ENCODE measurements around the gene ADAR.

DNA sequence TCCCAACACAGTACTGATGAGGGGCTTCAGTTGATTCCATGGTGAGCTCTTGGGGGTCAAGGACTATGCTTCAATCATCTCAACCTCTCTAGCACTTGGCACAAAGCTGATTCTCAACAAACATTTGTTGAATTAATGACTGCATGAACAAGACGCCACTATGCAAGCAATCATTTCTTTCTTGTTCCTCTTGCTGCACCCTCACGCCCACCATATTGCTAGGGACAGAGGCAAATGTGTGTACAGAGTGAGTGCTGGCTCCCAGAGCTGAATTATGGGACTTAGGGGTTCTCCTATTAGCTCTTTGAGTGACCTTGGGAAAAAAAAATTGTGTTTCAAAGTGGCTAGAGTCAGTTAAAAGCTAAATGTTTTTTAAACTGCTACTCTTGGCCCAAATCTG lies 2.5 kb downstream of the ADAR start:
- TF ChIP-seq, protein P1, sequence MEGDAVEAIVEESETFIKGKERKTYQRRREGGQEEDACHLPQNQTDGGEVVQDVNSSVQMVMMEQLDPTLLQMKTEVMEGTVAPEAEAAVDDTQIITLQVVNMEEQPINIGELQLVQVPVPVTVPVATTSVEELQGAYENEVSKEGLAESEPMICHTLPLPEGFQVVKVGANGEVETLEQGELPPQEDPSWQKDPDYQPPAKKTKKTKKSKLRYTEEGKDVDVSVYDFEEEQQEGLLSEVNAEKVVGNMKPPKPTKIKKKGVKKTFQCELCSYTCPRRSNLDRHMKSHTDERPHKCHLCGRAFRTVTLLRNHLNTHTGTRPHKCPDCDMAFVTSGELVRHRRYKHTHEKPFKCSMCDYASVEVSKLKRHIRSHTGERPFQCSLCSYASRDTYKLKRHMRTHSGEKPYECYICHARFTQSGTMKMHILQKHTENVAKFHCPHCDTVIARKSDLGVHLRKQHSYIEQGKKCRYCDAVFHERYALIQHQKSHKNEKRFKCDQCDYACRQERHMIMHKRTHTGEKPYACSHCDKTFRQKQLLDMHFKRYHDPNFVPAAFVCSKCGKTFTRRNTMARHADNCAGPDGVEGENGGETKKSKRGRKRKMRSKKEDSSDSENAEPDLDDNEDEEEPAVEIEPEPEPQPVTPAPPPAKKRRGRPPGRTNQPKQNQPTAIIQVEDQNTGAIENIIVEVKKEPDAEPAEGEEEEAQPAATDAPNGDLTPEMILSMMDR (IDR thresholded peaks at IDR 0.05) = no peak
- no peak for TF ChIP-seq POLR2AphosphoS5 (IDR thresholded peaks at IDR 0.05)
- TF ChIP-seq POLR2A (IDR thresholded peaks at IDR 0.05) = no peak
